Spleen (tissue), 11 donors: ENCODE data around the gene KLHDC8A. TPM values are rescaled to one million over a fixed set of nuclear protein-coding genes. Genes with fewer than 3 reads are reported as not detected.

Experiments used
- DNase-seq: peaks from one replicate; pipeline ENCODE4 v3.0.0-alpha.2; 2020
- H3K27ac ChIP-seq, 8 donors: fragments of 200-600 bp; sonication (generic) in 7 of 8; 1 replicate in 4 of 8; 2 replicates in 4 of 8; pipeline versions ENCODE4 v1.5.0 to v1.8.0; 2016 to 2021; ENCODE audit warnings: inconsistent platforms in 4 of 8, mild to moderate bottlenecking in 4 of 8, moderate library complexity in 1 of 8
- H3K27me3 ChIP-seq, 7 donors: fragments of 200-600 bp; sonication (generic) in 6 of 7; replicated peaks in 1 of 7; 1 replicate in 4 of 7; 2 replicates in 3 of 7; pipeline versions ENCODE4 v1.5.0 to v1.8.0; 2016 to 2021; ENCODE audit warnings: inconsistent platforms in 3 of 7, mild to moderate bottlenecking in 1 of 7
- H3K36me3 ChIP-seq, 6 donors: fragments of 200-600 bp; sonication (generic) in 5 of 6; 1 replicate in 4 of 6; 2 replicates in 2 of 6; pipeline versions ENCODE4 v1.5.0 to v1.8.0; 2016 to 2021; ENCODE audit warnings: inconsistent platforms in 2 of 6
- H3K4me1 ChIP-seq, 6 donors: fragments of 200-600 bp; sonication (generic) in 5 of 6; 1 replicate in 3 of 6; 2 replicates in 3 of 6; pipeline versions ENCODE4 v1.5.0 to v1.8.0; 2016 to 2021; ENCODE audit warnings: inconsistent platforms in 3 of 6
- H3K4me3 ChIP-seq, 8 donors: fragments of 200-600 bp; sonication (generic) in 7 of 8; 1 replicate in 4 of 8; 2 replicates in 4 of 8; pipeline versions ENCODE4 v1.5.0 to v1.8.0; 2016 to 2021; ENCODE audit warnings: inconsistent platforms in 4 of 8, mild to moderate bottlenecking in 4 of 8, moderate library complexity in 2 of 8
- H3K9me3 ChIP-seq, 8 donors: fragments of 200-600 bp; sonication (generic) in 7 of 8; 1 replicate in 4 of 8; 2 replicates in 4 of 8; pipeline versions ENCODE4 v1.5.0 to v1.8.0; 2016 to 2021; ENCODE audit warnings: inconsistent platforms in 4 of 8
- POLR2A ChIP-seq, 3 donors: fragments of 450-650 bp; IDR thresholded peaks; one replicate each; pipeline ENCODE4 v1.5.1; 2017; ENCODE audit warnings: antibody characterized with exemption in 3 of 3, mild to moderate bottlenecking in 1 of 3
- POLR2AphosphoS5 ChIP-seq, 3 donors: sonication (generic); formaldehyde crosslinking; IDR thresholded peaks; one replicate each; pipeline ENCODE4 v1.5.1; 2017; ENCODE audit warnings: antibody characterized with exemption in 3 of 3
- WGBS, 5 donors: extraction: QIAGEN DNeasy Blood & Tissue Kit in 3 of 5; methylation state at CpG; one replicate each; pipeline versions ENCODE4 v1.1.5 to v1.1.7; 2013 to 2018; 5-methylcytosine and 5-hydroxymethylcytosine counted together
- intact Hi-C: fragments of 100-400 bp; cut with DNase I; formaldehyde crosslinking; loops from one replicate; pipeline ENCODE4 v1.15.0; 2023; ENCODE audit warnings: low total_unique reads
- polyA plus RNA-seq, 3 donors: library from polyadenylated mRNA; stranded (reverse); fragments of 200-250 nt; gene quantifications; one replicate each; pipeline ENCODE4 v1.2.1, GENCODE V29; 2013
- total RNA-seq, 7 donors: library from RNA; depleted of rRNA in 3 of 7; stranded (reverse); fragments of >200 nt in 3 of 7; fragmentation: NEBNext Ultra II Directional in 4 of 7; extraction: Animal tissue kit (Norgen Biotek cat#: 25700) in 4 of 7; gene quantifications; one replicate each; pipeline versions ENCODE4 v1.1.0 to v1.2.1, GENCODE V29; 2016 to 2021
- TF ChIP-seq, protein P1 (sequence below), 11 experiments: fragments of 200-600 bp in 7 of 11; fragments of 450-650 bp in 4 of 11; sonication (generic) in 4 of 11; IDR thresholded peaks in 8 of 11; conservative IDR thresholded peaks in 3 of 11; 1 replicate in 7 of 11; 2 replicates in 4 of 11; pipeline versions ENCODE4 v1.4.0 to v1.8.0; 2016 to 2021; ENCODE audit warnings: antibody characterized with exemption in 11 of 11, inconsistent platforms in 4 of 11, mild to moderate bottlenecking in 1 of 11
- donor health status: healthy with polysubstance abuse.
- donor health status: DM: no; HTN: no; CAD: no; lungs with moderate emphysema.
- donor health status: DM: no; HTN: no; CAD: no.
- donor health status: Bipolar disorder and iron deficiency.
- donor health status: healthy.
- donor health status: DM: no; HTN: no; CAD: no.
- donor health status: DM: yes; HTN: yes; CAD: no.

Gene KLHDC8A
- total and polyA plus RNA-seq, 10 donors = 0.17 to 2.8 (median 0.48) TPM; not detected in 3

DNA sequence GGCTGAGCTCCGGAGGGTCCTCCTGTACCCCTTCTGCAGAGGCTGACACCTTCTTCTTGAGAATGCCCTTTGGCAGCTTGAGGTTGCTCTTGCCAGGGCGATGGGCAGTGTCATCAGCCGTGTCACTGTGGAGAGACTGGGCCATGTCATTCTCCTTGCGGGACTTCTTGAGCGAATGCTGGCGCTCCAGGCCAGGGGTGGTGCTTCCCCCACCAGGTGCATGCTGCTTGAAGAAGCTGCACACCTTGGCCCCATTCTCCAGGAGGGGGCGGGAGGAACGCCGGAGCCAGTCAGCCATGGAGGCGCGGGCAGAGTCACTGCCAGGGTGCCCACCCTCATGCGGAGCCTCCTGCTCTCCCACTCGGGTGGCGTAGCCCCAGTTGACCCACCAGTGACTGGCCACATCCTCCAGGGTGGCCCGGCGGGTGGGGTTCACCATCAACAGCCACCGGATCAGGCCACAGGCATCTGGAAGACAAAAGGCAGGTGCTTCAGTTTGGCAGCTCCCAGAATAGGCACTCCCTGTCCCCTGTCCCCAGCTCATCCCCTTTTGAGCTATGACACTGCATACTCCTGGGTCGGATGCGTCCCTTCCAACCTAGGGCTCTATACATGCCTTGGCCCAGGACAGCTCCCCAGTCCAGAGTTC is 52.6 kb downstream of the KLHDC8A start:
- intact Hi-C loops = no loop called here
- Histone ChIP-seq H3K9me3 (no peaks in the 10 kb centered on the region), H3K27ac (peak overlapping the region in 3 of 8 donors; percentile 53 to 66 (median 63)), H3K4me1 (peaks cover 4 to 75% (median 22%) of the 10 kb centered on the region in 6 donors), H3K36me3 (peaks cover 5 to 80% (median 75%) of the 10 kb centered on the region in 6 donors), H3K4me3 (no peak overlapping the region), H3K27me3 (no peaks in the 10 kb centered on the region)
- DNase-seq = no peak
- TF ChIP-seq POLR2AphosphoS5 (IDR thresholded peaks at IDR 0.05) = peak in 1 of 3 donors; percentile 50
- TF ChIP-seq, protein P1, sequence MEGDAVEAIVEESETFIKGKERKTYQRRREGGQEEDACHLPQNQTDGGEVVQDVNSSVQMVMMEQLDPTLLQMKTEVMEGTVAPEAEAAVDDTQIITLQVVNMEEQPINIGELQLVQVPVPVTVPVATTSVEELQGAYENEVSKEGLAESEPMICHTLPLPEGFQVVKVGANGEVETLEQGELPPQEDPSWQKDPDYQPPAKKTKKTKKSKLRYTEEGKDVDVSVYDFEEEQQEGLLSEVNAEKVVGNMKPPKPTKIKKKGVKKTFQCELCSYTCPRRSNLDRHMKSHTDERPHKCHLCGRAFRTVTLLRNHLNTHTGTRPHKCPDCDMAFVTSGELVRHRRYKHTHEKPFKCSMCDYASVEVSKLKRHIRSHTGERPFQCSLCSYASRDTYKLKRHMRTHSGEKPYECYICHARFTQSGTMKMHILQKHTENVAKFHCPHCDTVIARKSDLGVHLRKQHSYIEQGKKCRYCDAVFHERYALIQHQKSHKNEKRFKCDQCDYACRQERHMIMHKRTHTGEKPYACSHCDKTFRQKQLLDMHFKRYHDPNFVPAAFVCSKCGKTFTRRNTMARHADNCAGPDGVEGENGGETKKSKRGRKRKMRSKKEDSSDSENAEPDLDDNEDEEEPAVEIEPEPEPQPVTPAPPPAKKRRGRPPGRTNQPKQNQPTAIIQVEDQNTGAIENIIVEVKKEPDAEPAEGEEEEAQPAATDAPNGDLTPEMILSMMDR (IDR thresholded peaks at IDR 0.05 in 8 of 11, conservative IDR thresholded peaks at IDR 0.05 in 3 of 11) = no peak
- 94 to 98% (median 96%) methylated on average over 13 to 19 of the region's 19 CpGs for WGBS, 5 donors

DNA sequence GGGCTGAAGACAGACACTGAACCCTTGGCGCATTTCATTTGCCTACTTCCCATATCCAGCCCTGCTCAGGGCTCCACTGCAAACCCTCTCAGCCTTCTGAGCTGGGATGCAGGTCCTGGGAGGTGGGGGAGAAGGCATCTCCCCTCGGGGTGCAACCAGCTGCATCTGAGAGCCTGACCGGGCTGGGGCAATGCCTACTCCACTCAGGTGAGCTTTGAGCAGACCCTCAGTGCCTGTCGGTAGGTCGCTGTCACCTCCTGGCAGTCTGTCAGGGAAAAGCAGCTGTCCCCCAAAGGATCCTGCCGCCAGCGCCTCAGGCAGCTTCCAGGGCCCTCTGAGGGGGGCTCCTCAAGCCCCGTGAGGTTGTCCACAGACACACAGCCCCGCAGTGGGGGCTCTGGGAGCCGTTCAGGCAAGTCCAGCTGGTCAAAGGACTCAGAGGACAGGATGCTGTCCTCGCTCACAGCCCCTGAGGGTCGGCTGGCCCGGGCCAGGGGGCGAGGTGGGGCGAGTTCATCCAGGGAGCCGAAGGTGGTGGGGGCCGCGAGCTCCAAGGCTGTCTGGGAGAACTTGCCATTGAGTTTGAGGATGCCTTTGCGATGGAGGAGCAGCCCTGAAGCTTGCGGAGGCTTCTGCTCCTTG is 53.4 kb downstream of the KLHDC8A start:
- TF ChIP-seq, protein P1 (IDR thresholded peaks at IDR 0.05 in 8 of 11, conservative IDR thresholded peaks at IDR 0.05 in 3 of 11) = no peak
- TF ChIP-seq POLR2A (IDR thresholded peaks at IDR 0.05) (no peak), POLR2AphosphoS5 (IDR thresholded peaks at IDR 0.05) (peak in 1 of 3 donors; percentile 66)
- Histone ChIP-seq H3K4me3 (no peak overlapping the region), H3K36me3 (peaks cover 5 to 72% (median 67%) of the 10 kb centered on the region in 6 donors), H3K9me3 (no peaks in the 10 kb centered on the region), H3K27me3 (no peaks in the 10 kb centered on the region), H3K4me1 (peaks cover 4 to 75% (median 25%) of the 10 kb centered on the region in 6 donors), H3K27ac (peak overlapping the region in 4 of 8 donors; percentile 38 to 66 (median 58))
- intact Hi-C loops = no loop called here
- WGBS, 5 donors = 91 to 94% (median 91%) methylated on average over 12 to 20 of the region's 20 CpGs
- DNase-seq = no peak

DNA sequence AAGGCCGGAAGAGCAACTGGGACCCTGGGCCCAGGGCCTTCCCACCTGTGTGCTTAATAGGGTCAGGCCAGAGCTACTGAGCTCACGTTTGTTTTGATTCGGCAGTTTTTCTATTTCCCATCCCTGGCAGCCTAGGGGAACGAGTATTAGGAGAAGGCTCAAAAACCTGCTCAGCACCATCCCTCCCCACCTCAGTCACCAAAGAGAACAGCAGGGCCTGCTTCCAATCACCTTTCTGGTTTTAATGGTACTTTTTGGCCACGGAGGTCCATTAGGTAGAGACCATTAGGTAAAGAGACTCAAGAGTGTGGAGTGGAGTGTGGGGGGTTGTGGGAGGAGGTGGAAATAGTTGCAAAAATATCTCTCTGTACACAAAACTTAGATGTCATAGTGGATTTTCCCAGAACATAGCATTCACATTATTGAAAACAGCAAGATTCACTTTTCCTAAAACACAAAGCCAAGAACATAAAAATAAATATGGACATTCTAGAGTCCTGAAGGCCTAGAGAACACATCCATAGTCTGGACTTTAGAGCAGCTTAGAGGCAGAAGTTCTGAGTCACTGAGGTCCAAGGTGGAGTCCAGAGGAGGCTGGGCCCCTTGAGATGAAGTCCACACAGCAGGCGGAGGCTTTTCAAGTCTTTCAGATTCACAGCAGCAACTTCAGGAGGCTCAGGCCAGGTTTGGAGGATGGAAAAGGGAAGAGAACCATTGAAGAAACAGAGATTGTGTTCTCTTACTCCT is 54.7 kb downstream of the KLHDC8A start:
- H3K27me3 ChIP-seq = no peaks in the 10 kb centered on the region
- H3K27ac ChIP-seq = peak overlapping the region in 7 of 8 donors; percentile 44 to 67 (median 64)
- H3K9me3 ChIP-seq = no peaks in the 10 kb centered on the region
- no peak overlapping the region for H3K4me3 ChIP-seq
- intact Hi-C loops = no loop called here
- 80 to 90% (median 86%) methylated on average over 6 of the region's 6 CpGs for WGBS, 5 donors
- TF ChIP-seq POLR2A (IDR thresholded peaks at IDR 0.05) (no peak), POLR2AphosphoS5 (IDR thresholded peaks at IDR 0.05) (no peak)
- TF ChIP-seq, protein P1 (IDR thresholded peaks at IDR 0.05 in 8 of 11, conservative IDR thresholded peaks at IDR 0.05 in 3 of 11) = no peak
- no peak for DNase-seq
- H3K36me3 ChIP-seq = peaks cover 5 to 59% (median 54%) of the 10 kb centered on the region in 6 donors
- peaks cover 4 to 75% (median 27%) of the 10 kb centered on the region in 6 donors for H3K4me1 ChIP-seq
